Right renal pelvis (tissue), 4 donors: Measurements from ENCODE around the gene SPATA13. TPM values are rescaled to one million over a fixed set of nuclear protein-coding genes. Genes with fewer than 3 reads are reported as not detected.

Source experiments
- DNase-seq, 4 donors: peaks; one replicate each; pipeline ENCODE4 v3.0.0-alpha.2; 2013; ENCODE audit warnings: low read depth in 4 of 4, low spot score in 3 of 4, missing footprints in 1 of 4
- polyA plus RNA-seq, 4 donors: library from polyadenylated mRNA; unstranded; fragments of 120-200 nt; gene quantifications; one replicate each; pipeline ENCODE4 v1.2.1, GENCODE V29; 2013; ENCODE audit not compliant: insufficient read length in 4 of 4

SPATA13 gene
- polyA plus RNA-seq, 4 donors = 56.7 to 77.6 (median 69.4) TPM

DNA sequence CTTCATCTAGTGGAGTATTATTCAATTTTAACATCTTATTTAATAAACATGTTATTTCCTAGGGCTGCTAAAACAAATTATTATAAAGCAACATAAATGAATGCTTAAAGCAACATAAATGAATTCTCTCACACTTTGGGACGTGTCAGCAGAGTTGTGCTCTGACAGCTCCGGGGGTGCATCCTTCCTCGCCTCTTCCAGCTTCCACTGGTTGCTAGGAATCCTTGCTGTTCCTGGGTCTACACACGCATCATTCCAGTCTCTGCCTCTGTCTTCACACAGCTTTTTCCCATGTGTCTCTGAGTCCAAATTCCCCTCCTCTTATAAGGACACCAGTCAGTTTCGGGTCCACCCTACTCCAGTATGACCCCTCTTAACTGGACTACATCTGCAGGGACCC lies 21.6 kb upstream of the SPATA13 start:
- no peak for DNase-seq

GRCh38 chr13:24141333-24141910 lies 19.1 kb upstream of the SPATA13 start:
- no peak for DNase-seq

DNA sequence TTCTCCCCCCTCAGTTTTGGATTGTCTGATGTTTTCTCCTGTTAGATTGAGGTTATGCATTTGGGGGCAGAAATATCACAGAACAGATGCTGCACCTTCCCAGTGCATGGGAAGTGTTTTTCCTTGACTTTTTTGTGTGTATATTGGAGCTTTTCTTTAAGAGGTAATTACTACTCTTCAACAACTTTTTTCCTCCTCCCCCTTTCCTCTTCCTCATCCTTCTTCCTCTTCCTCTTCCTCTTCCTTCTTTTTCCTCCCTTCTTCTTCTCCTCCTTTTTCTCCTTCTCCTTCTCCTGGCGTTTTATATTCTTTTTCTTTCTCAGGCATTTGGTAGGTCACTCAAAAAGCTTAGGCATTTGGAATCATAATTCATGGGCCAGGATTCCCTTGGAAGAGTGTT lies 18.1 kb upstream of the SPATA13 start:
- no peak for DNase-seq

- no peak for DNase-seq
These were observed 17.6 kb upstream of the SPATA13 start for GRCh38 chr13:24142886-24143285.

DNA sequence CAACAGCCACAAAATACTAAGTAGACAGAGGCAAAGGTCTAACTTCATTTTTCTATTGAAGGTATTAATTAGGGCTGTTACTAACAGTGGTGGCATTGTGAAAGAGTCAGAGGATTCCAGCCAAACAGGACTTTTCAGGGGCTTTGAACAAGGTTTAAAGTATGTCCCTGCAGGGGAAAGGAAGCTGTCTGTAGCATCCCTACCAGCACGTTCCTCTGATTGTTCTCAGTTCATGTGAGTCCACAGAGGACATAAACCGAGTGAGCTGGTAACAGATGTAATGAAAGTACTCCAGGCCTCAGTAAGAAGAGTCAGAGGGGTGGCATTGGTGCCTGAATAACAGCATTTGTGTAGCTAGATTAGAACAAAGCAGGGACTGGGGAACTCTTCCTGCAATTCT lies 15.3 kb upstream of the SPATA13 start:
- DNase-seq = no peak

DNA sequence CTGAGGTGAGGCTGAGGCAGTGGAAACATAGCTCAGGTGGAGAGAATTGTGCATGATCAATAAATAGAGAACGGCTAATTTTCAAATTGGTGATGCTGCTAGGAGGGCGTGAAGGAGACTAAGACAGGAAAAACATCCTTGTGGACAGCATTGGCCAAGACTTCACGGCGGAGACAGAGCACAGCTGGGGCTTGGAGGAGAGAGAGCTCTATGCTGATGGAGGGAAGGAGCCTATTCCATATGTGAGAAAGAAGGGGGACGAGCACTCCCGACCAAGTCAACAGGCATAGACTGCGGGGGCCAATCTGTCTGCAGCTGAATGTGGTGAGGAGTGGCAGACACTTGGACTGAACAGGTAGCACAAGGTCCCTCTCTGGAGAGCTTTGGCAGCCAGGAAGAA lies 14.8 kb upstream of the SPATA13 start:
- DNase-seq = no peak

- DNase-seq = no peak
These were observed 13.5 kb upstream of the SPATA13 start for GRCh38 chr13:24146961-24147569.

DNA sequence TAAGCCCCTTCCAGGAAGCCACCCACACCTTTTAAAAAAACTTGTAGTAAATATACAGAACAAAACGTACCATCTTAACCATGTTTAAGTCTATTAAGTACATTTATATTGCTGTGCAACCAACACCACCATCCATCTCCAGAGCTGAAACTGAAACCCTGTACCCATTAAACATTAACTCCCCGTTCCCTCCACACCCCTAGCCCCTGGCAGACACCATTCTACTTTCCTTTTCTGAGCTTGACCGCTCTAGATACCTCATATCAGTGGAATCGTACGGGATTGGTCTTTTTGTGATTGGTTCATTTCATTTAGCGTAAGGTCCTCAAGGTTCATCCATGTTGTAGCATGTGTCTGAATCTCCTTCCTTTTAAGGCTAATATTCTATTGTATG lies 13.0 kb upstream of the SPATA13 start:
- DNase-seq = no peak

- peak in 1 of 4 donors; percentile 32 for DNase-seq
These were observed 11.9 kb upstream of the SPATA13 start for GRCh38 chr13:24148414-24149235.

- DNase-seq = no peak
These were observed 11.1 kb upstream of the SPATA13 start for GRCh38 chr13:24149246-24150032.

- no peak for DNase-seq
These were observed 9.9 kb upstream of the SPATA13 start for GRCh38 chr13:24150572-24150971.

DNA sequence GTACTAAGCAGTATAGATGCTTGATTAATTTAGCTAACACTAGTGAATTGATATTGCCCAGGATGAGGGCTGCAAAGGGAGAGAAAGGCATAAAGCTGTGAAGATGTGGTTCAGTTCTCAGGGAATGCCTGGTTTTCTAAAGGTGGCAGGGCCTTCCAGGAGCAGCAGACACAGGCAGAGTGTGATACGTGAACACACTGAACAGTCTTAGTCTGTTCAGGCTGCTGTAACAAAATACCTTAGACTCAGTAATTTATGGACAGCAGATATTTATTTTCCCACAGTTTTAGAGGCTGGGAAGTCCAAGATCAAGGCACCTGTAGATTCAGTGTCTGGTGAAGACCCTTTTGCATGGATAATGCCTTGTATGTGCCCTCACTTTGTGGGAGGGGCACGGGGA lies 8.7 kb upstream of the SPATA13 start:
- no peak for DNase-seq

- no peak for DNase-seq
These were observed 8.0 kb upstream of the SPATA13 start for GRCh38 chr13:24152292-24153214.

DNA sequence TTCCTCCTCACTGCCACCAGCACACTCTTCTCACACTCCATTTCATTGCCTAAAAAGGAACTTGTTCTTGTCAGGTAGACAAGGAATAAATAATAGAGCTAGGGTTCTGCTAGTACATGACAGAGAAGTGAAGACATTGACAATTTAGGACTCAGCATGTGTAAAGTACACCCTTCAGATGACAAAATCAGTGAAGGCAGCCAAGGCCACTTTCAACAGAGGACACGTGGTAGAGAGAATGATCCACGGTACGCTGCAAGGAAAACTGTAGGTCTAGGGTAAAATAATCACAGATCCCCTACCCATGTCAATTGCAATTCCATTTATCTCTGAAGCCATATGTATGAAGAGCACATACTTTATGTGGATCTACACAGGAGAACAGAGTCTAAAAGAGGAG lies 7.2 kb upstream of the SPATA13 start:
- no peak for DNase-seq

GRCh38 chr13:24153979-24154701 lies 6.4 kb upstream of the SPATA13 start:
- DNase-seq = no peak

DNA sequence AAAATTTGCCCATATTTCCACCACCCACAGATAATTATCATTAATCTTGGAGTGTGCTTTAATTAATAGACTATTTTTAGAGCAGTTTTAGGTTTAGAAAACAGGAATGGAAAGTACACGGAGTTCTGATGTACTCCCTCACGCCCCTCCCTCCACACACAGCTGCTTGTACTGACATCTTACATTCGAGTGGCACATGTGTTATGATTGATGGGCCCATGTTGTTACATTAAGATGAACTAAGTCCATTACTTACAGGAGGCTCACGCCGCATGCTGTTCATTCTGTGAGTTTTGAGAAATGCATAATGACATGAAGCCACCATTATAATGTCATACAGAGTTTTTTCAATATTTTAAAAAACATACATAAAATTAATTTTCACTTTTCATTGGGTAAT lies 1.2 kb upstream of the SPATA13 start:
- DNase-seq = no peak

DNA sequence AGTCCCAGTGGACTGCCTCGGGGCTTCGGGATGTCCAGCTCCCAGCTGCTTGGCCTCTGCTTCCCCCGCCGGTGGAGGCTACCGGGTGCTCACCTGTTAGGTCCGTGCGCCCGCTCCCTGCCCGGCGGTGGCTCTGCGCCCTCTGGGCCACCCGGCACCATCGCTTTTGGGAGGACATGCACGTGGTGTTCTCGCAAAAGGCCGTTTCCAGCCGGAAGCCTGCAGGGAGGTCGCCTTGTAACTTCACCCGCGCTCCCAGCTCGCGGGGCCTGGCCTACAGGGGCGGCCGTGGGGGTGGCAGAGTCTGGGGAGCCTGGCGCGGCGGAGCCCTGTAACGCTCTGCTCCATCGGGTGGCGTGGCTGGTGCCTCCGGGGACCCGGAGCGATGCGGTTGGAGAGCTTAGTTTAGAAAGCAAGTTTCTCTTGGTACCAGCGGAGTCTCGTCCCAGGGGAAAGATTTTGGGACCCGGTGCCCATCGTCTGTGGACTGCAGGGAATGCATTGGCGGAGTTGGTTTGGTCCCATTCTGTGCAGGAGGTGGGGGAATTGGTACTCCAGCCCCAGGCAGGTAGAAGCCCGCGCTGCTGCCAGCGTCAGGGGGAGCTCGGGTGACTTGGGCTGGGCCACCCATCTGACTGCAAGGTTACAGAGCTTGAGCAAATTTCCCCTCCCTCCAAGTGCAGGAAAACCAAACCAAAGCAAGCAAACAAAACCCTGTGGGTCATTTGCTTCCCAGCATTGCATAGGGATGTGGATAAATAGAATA lies 673 bp downstream of the SPATA13 start:
- DNase-seq = peak in 1 of 4 donors; percentile 12

GRCh38 chr13:24161980-24162525 lies 1.5 kb downstream of the SPATA13 start:
- DNase-seq = no peak
